Measurements from ENCODE around the gene HMGB4. TPM values are rescaled to one million over a fixed set of nuclear protein-coding genes. Genes with fewer than 3 reads are reported as not detected.

The HMGB4 gene
- polyA plus RNA-seq, 2 of the 4 experiments (the other 2 are of a cell fraction), result not detected

DNA sequence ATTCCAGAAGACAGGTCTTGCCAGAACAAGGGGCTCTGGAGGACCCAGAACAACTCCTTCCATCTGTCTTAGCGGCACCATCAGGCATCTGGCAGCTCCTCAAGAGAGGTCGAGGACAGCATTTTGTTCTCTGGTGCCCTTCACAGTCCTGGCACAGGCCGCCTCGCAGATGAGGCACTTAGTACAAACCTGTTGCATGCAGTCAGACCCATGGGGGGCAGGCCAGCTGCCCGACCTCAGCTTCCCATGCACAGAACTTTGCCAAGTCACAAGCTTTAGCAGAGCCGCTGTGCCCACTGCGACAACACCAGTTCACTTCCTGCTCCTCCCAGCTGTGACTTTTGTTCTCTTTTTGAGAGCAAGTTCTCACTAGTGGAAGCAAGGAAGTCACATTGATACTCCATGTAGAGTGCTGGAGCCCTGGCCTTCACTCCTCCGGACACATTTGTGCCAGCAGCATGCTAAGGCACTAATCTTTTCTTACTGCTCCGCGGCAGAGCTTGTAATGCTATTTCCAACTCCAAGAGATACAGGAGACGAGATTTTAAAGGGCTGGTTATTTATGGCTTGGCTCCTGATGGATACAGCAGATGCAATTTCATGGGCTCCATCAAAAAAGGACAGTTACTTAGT lies 44.6 kb downstream of the HMGB4 start:
- ATAC-seq, result no peak
- no peak for FAIRE-seq
- Histone ChIP-seq H3K27ac (no peak overlapping the region), H3K4me3 (no peak overlapping the region), H3K9me3 (no peaks in the 10 kb centered on the region), H3K4me1 (no peaks in the 10 kb centered on the region), H3K4me2 (no peak overlapping the region)
- no peak for DNase-seq (ENCODE audit: low read depth in 1 of 2, low spot score in 1 of 2)
- 45% methylated on average over 7 of the region's 11 CpGs for WGBS (ENCODE audit: missing lambda C conversion rate)
- ChIA-PET CTCF (no interaction called here), POLR2A (no interaction called here)
- TF ChIP-seq JUNB (IDR thresholded peaks at IDR 0.05), result no peak
- TF ChIP-seq KDM1A (IDR thresholded peaks at IDR 0.05; ENCODE audit: low read depth), result no peak
- TF ChIP-seq TP53 (CRISPR knock-in tag; IDR thresholded peaks at IDR 0.05), result no peak
- TF ChIP-seq POLR2A (IDR thresholded peaks at IDR 0.05; ENCODE audit: low read length), result no peak
- TF ChIP-seq HOXB13 (CRISPR knock-in tag; IDR thresholded peaks at IDR 0.05; ENCODE audit: low read depth), result no peak
- no peak for TF ChIP-seq CHD4 (IDR thresholded peaks at IDR 0.05; ENCODE audit: borderline replicate concordance)
- TF ChIP-seq, protein P1, sequence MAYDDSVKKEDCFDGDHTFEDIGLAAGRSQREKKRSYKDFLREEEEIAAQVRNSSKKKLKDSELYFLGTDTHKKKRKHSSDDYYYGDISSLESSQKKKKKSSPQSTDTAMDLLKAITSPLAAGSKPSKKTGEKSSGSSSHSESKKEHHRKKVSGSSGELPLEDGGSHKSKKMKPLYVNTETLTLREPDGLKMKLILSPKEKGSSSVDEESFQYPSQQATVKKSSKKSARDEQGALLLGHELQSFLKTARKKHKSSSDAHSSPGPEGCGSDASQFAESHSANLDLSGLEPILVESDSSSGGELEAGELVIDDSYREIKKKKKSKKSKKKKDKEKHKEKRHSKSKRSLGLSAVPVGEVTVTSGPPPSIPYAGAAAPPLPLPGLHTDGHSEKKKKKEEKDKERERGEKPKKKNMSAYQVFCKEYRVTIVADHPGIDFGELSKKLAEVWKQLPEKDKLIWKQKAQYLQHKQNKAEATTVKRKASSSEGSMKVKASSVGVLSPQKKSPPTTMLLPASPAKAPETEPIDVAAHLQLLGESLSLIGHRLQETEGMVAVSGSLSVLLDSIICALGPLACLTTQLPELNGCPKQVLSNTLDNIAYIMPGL (CRISPR knock-in tag; IDR thresholded peaks at IDR 0.05; ENCODE audit: borderline replicate concordance), result no peak
- TF ChIP-seq, protein P2, sequence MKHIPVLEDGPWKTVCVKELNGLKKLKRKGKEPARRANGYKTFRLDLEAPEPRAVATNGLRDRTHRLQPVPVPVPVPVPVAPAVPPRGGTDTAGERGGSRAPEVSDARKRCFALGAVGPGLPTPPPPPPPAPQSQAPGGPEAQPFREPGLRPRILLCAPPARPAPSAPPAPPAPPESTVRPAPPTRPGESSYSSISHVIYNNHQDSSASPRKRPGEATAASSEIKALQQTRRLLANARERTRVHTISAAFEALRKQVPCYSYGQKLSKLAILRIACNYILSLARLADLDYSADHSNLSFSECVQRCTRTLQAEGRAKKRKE (CRISPR knock-in tag; IDR thresholded peaks at IDR 0.05; ENCODE audit: low read depth), result no peak
- TF ChIP-seq FOSL2 (IDR thresholded peaks at IDR 0.05), result no peak
- TF ChIP-seq FOSL2 (CRISPR knock-in tag; IDR thresholded peaks at IDR 0.05), result no peak
- no peak for TF ChIP-seq CBX2 (IDR thresholded peaks at IDR 0.05; ENCODE audit: borderline replicate concordance, low read depth)
- no peak for TF ChIP-seq HOXB5 (CRISPR knock-in tag; IDR thresholded peaks at IDR 0.05)
- TF ChIP-seq MAFK (IDR thresholded peaks at IDR 0.05; ENCODE audit: partially characterized antibody), result no peak
- TF ChIP-seq POLR2AphosphoS2 (conservative IDR thresholded peaks at IDR 0.05; ENCODE audit: low read length), result no peak
- no peak for TF ChIP-seq EHMT2 (IDR thresholded peaks at IDR 0.05; ENCODE audit: low read depth)
- TF ChIP-seq, protein P3, sequence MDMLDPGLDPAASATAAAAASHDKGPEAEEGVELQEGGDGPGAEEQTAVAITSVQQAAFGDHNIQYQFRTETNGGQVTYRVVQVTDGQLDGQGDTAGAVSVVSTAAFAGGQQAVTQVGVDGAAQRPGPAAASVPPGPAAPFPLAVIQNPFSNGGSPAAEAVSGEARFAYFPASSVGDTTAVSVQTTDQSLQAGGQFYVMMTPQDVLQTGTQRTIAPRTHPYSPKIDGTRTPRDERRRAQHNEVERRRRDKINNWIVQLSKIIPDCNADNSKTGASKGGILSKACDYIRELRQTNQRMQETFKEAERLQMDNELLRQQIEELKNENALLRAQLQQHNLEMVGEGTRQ (IDR thresholded peaks at IDR 0.05), result no peak
- TF ChIP-seq, protein P4, sequence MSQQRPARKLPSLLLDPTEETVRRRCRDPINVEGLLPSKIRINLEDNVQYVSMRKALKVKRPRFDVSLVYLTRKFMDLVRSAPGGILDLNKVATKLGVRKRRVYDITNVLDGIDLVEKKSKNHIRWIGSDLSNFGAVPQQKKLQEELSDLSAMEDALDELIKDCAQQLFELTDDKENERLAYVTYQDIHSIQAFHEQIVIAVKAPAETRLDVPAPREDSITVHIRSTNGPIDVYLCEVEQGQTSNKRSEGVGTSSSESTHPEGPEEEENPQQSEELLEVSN (IDR thresholded peaks at IDR 0.05; ENCODE audit: borderline replicate concordance, low read depth), result no peak
- no peak for TF ChIP-seq EHF (CRISPR knock-in tag; IDR thresholded peaks at IDR 0.05)
- no peak for TF ChIP-seq ZSCAN20 (CRISPR knock-in tag; IDR thresholded peaks at IDR 0.05)
- TF ChIP-seq, protein P5, sequence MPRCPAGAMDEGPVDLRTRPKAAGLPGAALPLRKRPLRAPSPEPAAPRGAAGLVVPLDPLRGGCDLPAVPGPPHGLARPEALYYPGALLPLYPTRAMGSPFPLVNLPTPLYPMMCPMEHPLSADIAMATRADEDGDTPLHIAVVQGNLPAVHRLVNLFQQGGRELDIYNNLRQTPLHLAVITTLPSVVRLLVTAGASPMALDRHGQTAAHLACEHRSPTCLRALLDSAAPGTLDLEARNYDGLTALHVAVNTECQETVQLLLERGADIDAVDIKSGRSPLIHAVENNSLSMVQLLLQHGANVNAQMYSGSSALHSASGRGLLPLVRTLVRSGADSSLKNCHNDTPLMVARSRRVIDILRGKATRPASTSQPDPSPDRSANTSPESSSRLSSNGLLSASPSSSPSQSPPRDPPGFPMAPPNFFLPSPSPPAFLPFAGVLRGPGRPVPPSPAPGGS (IDR thresholded peaks at IDR 0.05), result no peak

Data from A549 (cell line).